LoVo (cell line): ENCODE data around the gene PCBP3.
"Not testable (repeated sequence)": the region's sequence is repeated elsewhere in the genome, so short reads cannot be mapped to it uniquely, and the experiment has no call there.

ENCODE experiments used
- DNase-seq: peaks from one replicate; pipeline ENCODE4 v3.0.0-alpha.2; 2016; ENCODE audit warnings: low spot score

Gene PCBP3

DNA sequence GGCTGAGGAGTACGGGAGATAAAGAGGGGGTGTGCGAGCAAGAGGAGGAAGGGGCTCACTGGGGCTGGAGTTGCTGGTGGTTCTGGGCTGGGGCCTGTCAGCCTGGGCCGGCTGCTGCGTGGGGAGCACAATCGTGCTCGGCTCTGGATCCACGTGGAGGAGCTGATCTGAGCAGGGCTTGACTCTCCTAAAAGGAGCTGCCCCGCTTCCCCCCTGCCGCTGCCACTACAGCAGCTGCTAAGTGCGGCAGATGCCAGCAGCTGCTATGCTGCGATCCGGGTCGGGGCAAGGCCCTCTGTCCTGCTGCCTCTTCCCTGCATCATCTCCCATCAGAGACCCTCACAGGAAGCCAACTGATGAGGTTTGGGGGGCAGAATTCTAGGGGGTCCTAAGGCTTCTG is 165.9 kb downstream of the PCBP3 start:
- no peak for DNase-seq

GRCh38 chr21:45811136-45811535 is 167.6 kb downstream of the PCBP3 start:
- DNase-seq: no peak

- DNase-seq: not testable (repeated sequence)
Measured at GRCh38 chr21:45814210-45814940, 170.8 kb downstream of the PCBP3 start.

- not testable (repeated sequence) for DNase-seq
Measured at GRCh38 chr21:45815781-45816180, 172.3 kb downstream of the PCBP3 start.

DNA sequence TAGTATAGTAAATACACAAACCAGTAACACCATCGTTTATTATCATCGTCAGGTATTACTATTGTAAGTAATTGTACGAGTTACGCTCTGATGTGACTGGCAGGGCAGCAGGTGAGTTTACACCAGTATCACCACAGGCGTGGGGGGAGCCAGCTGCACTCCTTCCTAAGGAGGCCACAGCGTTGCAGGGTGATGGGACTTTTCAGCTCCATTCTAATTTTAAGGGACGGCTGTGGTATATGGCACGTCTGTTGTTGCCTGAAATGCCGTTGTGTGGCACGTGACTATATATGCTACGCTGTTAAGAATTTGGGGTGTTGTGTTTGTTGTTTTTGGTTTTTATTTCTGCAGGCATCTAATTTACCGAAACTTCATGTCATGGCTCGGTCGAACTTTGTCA is 173.3 kb downstream of the PCBP3 start:
- no peak for DNase-seq

GRCh38 chr21:45817345-45817744 is 173.8 kb downstream of the PCBP3 start:
- no peak for DNase-seq

GRCh38 chr21:45818276-45818903 is 174.9 kb downstream of the PCBP3 start:
- DNase-seq: no peak

- DNase-seq: no peak
Measured at GRCh38 chr21:45818904-45819285, 175.4 kb downstream of the PCBP3 start.

DNA sequence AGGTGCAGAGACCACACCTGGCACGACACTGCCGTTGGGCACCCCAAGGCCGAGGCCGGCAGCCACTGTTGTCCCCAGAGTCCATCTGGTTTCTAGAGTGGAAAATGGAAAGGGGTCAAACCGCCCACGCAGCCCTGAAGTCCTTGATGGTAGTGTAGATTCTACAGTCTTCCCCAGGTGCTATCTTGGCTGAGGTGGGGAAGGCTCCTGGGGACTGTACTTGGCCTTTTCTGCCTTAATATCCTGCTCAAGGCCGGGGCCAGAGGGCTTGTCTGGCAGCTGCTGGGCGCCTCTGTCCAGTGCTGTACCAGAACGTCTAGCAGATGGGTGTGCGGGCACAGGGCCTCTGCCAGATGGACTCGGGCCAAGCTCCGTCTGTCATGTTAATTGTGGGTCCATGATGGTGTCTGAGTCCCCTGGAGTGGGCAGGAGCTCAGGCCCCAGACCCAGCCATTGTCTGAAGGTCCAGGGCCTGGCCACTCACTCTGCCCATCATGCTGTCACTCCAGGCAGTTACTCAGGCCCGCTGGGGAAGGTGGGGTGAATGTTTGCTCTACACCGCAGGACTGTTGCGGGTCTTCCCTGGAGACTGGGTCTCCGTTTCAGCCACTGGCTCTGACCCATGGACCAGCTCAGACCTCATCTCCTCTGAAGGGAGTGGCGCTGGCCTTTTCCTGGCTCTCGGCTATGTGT is 176.1 kb downstream of the PCBP3 start:
- DNase-seq: no peak

DNA sequence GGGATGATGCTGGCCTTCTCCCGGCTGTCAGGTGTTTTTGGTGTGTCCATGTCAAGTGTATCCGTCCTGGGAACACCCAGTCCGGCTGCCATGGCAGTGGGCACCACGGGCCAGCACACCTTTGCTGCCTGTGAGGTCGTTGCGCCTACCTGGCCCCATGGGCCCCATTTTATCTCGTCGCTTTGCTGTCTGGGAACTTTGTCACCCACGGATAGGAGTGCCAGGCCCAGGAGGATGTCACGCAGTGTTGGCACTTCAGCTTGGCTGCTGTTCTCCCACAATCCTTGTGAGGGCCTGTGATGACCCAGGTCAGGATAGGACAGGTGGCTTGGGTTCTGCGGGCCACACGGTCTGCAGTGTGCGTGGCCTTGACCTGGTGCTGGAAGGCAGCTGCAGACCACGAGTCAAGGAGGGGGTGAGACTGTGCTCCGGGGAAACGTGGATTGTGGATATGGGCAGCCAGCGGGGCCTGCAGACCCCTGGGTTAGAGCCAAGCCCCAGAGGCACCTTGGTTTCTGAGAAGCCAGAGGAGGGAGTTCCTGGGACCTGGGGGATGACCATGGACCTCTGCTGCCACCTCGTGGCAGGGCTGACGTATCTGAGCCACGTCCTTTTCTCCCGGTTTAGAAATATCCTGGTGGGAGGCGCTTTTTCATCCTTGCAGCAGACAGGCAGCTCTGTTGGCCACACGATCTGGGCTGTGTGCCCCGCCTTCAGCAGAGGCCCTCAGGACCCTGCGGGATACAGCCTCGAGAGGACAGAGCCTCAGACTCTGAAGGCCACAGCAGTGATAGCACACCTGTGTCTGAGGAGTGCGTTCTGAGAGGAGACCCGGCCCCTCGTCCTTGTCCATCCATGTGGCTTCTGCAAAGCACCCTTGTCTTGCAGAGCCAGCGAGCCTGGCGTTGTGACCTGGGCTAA is 176.9 kb downstream of the PCBP3 start:
- peak; percentile 79 for DNase-seq

GRCh38 chr21:45821315-45821962 is 177.9 kb downstream of the PCBP3 start:
- no peak for DNase-seq

DNA sequence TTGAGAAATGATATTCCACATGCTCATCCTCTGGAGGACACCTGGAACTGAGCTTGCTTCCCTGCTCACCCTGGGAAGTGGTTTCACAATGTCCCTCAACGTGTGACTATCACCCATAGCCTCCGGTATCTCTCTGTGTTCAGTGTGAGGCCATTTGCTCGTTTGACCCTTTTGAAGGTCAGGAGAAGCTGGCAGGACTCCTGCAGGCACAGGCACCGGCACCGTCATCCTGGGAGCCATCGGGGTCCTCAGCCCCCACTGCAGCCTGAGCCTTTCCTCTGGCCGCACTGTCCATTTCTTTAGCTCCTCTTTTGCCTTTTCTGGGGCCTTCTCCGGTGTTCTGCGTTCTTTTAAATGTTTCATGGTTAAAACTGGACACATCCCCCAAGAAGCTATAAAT is 178.5 kb downstream of the PCBP3 start:
- no peak for DNase-seq

GRCh38 chr21:45822429-45823099 is 179.0 kb downstream of the PCBP3 start:
- DNase-seq: no peak

DNA sequence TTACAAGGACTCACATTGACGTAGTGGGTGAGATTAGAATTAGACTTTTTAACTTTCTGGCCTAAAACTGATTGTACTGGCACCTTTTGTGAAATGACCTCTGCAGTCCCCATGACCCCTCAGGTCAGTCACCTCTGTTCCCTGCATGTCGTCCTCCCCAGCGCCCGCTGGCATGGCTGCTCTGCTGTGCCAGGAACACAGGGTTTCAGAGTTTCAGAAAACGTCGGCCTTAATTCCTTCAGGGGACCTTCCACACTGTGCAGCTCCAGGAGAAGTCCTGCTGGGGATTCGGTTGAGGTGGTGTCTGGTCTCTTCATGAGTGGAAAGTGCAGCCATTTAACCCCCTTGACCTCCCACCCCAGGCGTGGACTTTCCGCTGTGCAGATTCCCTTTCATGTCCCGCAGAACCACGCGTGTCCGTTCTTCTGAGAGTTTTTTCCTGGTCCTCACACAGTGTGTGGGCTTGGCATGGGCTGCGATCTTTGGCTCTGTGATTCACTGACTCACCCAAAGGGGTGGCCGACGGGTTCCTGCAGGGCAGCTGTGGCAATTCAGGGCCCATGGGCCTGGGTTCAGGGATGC is 179.7 kb downstream of the PCBP3 start:
- DNase-seq: no peak

- DNase-seq: no peak
Measured at GRCh38 chr21:45824546-45825215, 181.2 kb downstream of the PCBP3 start.

- no peak for DNase-seq
Measured at GRCh38 chr21:45825219-45825618, 181.7 kb downstream of the PCBP3 start.

GRCh38 chr21:45826676-45827301 is 183.3 kb downstream of the PCBP3 start:
- DNase-seq: no peak

- DNase-seq: no peak
Measured at GRCh38 chr21:45827302-45827692, 183.8 kb downstream of the PCBP3 start.

DNA sequence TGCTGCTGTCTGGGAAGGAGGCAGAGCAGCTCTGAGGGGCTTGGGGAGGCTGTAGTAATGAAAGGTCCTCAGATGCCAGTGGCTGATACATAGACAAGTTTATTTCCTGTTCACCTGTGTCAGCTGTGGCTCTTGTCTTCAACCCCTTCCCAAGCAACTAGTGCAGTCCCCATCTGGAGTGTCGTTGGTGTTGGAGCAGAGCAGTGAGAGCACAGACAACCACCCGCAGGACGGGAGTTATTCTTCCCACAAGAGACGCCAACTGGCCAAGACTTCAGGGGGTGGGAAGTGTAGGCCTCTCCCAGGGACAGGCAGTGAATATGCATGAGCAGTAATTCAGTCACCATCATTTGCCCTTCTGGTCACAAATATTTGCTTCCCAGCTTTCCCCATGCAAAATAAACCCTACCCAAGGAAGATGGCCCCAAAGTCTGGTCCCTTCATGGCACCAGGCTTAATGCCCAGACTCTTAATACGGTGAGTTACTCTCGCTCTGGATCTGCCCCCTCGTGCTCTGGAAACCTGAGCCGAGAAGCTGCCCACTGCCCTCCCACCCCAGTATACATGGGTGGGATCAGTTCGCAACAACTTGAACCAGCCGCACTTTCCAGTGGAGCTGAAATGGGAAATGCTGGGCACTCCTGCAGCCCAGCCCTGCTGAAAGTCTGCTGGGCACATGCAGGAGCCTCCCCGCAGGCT is 184.5 kb downstream of the PCBP3 start:
- DNase-seq: no peak
